PC-3 (cell line): ENCODE measurements around the gene ROGDI. TPM values are rescaled to one million over a fixed set of nuclear protein-coding genes. Genes with fewer than 3 reads are reported as not detected.

Experiments
- ATAC-seq: fragments of 200-7000 bp; cut with Tn5 transposase; 2 replicates; pipeline ENCODE4 v1.9.1; 2020; ENCODE audit warnings: mild to moderate bottlenecking, moderate library complexity
- BruUV-seq: library from RNA; stranded (reverse); fragments of 400-500 nt; replicated peaks from 2 replicates; lab custom pipeline; 2021; lab: Mats Ljungman, UMichigan
- CTCF ChIA-PET: fragments of 300-600 bp; sonication (Branson Sonifier 250); formaldehyde crosslinking; loops from one replicate; lab custom pipeline; 2022; ENCODE audit warnings: antibody characterized with exemption; lab: Charles Lee
- POLR2A ChIA-PET: fragments of 300-600 bp; sonication (Branson Sonifier 250); formaldehyde crosslinking; loops from one replicate; lab custom pipeline; 2022; ENCODE audit warnings: antibody characterized with exemption; ENCODE audit not compliant: unreplicated experiment; lab: Charles Lee
- DNase-seq: peaks from one replicate; pipeline ENCODE4 v3.0.0-alpha.2; 2015
- H2AFZ ChIP-seq: fragments of 300-600 bp; sonication (generic); 2 replicates; pipeline ENCODE4 v1.6.0; 2016; ENCODE audit warnings: antibody characterized with exemption, low read length
- H3F3A ChIP-seq: fragments of 300-600 bp; sonication (generic); one replicate; pipeline ENCODE4 v1.6.0; 2017; ENCODE audit warnings: antibody characterized with exemption, low read length, control low read depth, mild to moderate bottlenecking; ENCODE audit not compliant: unreplicated experiment
- H3K27ac ChIP-seq: fragments of 300-600 bp; sonication (generic); 2 replicates; pipeline ENCODE4 v1.5.1; 2016; ENCODE audit warnings: mild to moderate bottlenecking, low read length
- H3K27me3 ChIP-seq: fragments of 300-600 bp; sonication (generic); 2 replicates; pipeline ENCODE4 v1.6.1; 2016; ENCODE audit warnings: low read length, mixed read lengths
- H3K36me3 ChIP-seq: fragments of 300-600 bp; sonication (generic); 2 replicates; pipeline ENCODE4 v1.6.1; 2016; ENCODE audit warnings: low read depth, mixed run types, low read length, mixed read lengths
- H3K4me1 ChIP-seq: fragments of 300-600 bp; sonication (generic); 2 replicates; pipeline ENCODE4 v1.5.1; 2016; ENCODE audit warnings: low read length; ENCODE audit not compliant: insufficient read depth
- H3K4me2 ChIP-seq: fragments of 300-600 bp; sonication (generic); 2 replicates; pipeline ENCODE4 v1.6.0; 2016; ENCODE audit warnings: low read length
- H3K4me3 ChIP-seq: fragments of 300-600 bp; sonication (generic); 2 replicates; pipeline ENCODE4 v1.5.1; 2016; ENCODE audit warnings: mild to moderate bottlenecking, low read length, mixed read lengths
- H3K79me2 ChIP-seq: fragments of 300-600 bp; sonication (generic); 2 replicates; pipeline ENCODE4 v1.6.1; 2017; ENCODE audit warnings: low read length, mixed read lengths
- H3K9ac ChIP-seq: fragments of 300-600 bp; sonication (generic); 2 replicates; pipeline ENCODE4 v1.6.0; 2016; ENCODE audit warnings: mild to moderate bottlenecking, low read length
- H3K9me2 ChIP-seq: fragments of 300-600 bp; sonication (generic); replicated peaks from 2 replicates; pipeline ENCODE4 v1.6.1; 2016; ENCODE audit warnings: mixed run types, low read length, mixed read lengths
- H3K9me3 ChIP-seq: fragments of 300-600 bp; sonication (generic); 2 replicates; pipeline ENCODE4 v1.6.1; 2016; ENCODE audit warnings: low read length, mixed read lengths
- H4K20me1 ChIP-seq: fragments of 300-600 bp; sonication (generic); 2 replicates; pipeline ENCODE4 v1.6.1; 2016; ENCODE audit warnings: low read length, mixed read lengths
- CTCF ChIP-seq: fragments of 300-600 bp; sonication (generic); conservative IDR thresholded peaks from 2 replicates; pipeline ENCODE4 v1.5.1; 2017; ENCODE audit warnings: antibody characterized with exemption, low read depth, mild to moderate bottlenecking, low read length
- EZH2 ChIP-seq: fragments of 300-600 bp; sonication (generic); IDR thresholded peaks from one replicate; pipeline ENCODE4 v1.6.1; 2017; ENCODE audit warnings: antibody characterized with exemption, mild to moderate bottlenecking, low read length; ENCODE audit not compliant: unreplicated experiment
- EZH2phosphoT487 ChIP-seq: fragments of 300-600 bp; sonication (generic); IDR thresholded peaks from 2 replicates; pipeline ENCODE4 v1.6.1; 2018; ENCODE audit warnings: mild to moderate bottlenecking, antibody characterized with exemption, low read length, borderline replicate concordance
- intact Hi-C: fragments of 100-400 bp; cut with micrococcal nuclease; formaldehyde crosslinking; loops from 2 replicates; pipeline ENCODE4 v1.9.0; 2023
- total RNA-seq: library from RNA; depleted of rRNA; stranded (reverse); fragments of >200 nt; gene quantifications from 2 replicates; pipeline ENCODE4 v1.2.3, GENCODE V29; 2014; rRNA removed

The ROGDI gene
- total RNA-seq, 1 experiment from 2014 or later, result 23.3 TPM

GRCh38 chr16:4746991-4747574 is 55.4 kb downstream of the ROGDI start:
- Histone ChIP-seq H3F3A (no peaks in the 10 kb centered on the region), H3K9ac (no peak overlapping the region), H4K20me1 (no peaks in the 10 kb centered on the region), H3K4me1 (no peaks in the 10 kb centered on the region), H3K4me3 (no peak overlapping the region), H3K27me3 (no peaks in the 10 kb centered on the region), H3K36me3 (no peaks in the 10 kb centered on the region), H3K9me3 (no peaks in the 10 kb centered on the region), H2AFZ (no peak overlapping the region), H3K9me2 (no peaks in the 10 kb centered on the region), H3K27ac (no peak overlapping the region), H3K79me2 (no peaks in the 10 kb centered on the region), H3K4me2 (no peak overlapping the region)
- ATAC-seq (no peak), DNase-seq (no peak)
- intact Hi-C loops, result no loop called here
- no TSS peak for BruUV-seq
- CTCF ChIA-PET, result no interaction called here
- POLR2A ChIA-PET, result no interaction called here
- TF ChIP-seq EZH2phosphoT487 (no peak), EZH2 (no peak), CTCF (no peak)

Other genes with a start within 250 kb of the ROGDI start
- gene C16orf96, start 246.3 kb downstream of the ROGDI start, total RNA-seq, result not detected in 2 replicates
- 24.6 and 28.2 TPM in 2 replicates for gene UBALD1, start 187.7 kb downstream of the ROGDI start, total RNA-seq
- 22.7 and 38.2 TPM in 2 replicates for gene MGRN1, start 177.8 kb downstream of the ROGDI start, total RNA-seq
- gene NUDT16L1, start 109.1 kb downstream of the ROGDI start, total RNA-seq, result 49.9 and 64.3 TPM in 2 replicates
- 22.6 and 25.1 TPM in 2 replicates for gene ANKS3, start 68.4 kb downstream of the ROGDI start, total RNA-seq
- gene DNAAF8, start 68.1 kb downstream of the ROGDI start, total RNA-seq, result 0.58 and 1.2 TPM in 2 replicates
- gene ZNF500, start 35.5 kb downstream of the ROGDI start, total RNA-seq, result 8.6 and 10.4 TPM in 2 replicates
- gene SEPTIN12, start 14.3 kb downstream of the ROGDI start, total RNA-seq, result not detected in 2 replicates
- gene SMIM22, start 7.3 kb downstream of the ROGDI start, total RNA-seq, result not detected in 2 replicates
- 30.6 and 41.2 TPM in 2 replicates for gene GLYR1, start 44.7 kb upstream of the ROGDI start, total RNA-seq
- 21.4 and 21.9 TPM in 2 replicates for gene UBN1, start 44.8 kb upstream of the ROGDI start, total RNA-seq
- 18.8 and 22.8 TPM in 2 replicates for gene PPL, start 134.5 kb upstream of the ROGDI start, total RNA-seq
- gene SEC14L5, start 155.7 kb upstream of the ROGDI start, total RNA-seq, result not detected in 2 replicates
- 26.2 and 42.9 TPM in 2 replicates for gene NAGPA, start 231.3 kb upstream of the ROGDI start, total RNA-seq